ENCODE data around the gene MTARC1.

DNA sequence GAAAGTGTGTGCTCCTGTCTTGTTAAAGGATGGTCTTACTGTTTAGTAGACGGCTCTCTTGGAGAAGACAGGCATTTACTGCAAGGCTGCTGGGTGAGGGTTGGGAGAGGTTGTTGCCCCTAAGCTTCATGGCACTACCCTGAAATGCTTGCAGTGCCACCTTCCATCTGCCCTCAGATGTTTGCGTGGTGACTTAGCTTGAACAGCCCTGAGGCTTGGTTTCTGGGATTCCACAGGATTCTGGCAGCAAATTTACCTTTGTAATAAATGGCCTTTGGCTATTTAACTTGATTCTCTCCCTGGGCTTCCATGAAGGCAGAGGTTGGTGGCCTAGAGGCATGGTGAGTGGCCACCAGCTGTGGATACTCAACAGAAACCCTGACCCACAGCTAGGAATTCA is 11.6 kb downstream of the MTARC1 start:
- TF ChIP-seq YY1 (IDR thresholded peaks at IDR 0.05; ENCODE audit: insufficient read depth, insufficient read length) (no peak), SUZ12 (IDR thresholded peaks at IDR 0.05; ENCODE audit: extremely low read depth, insufficient read depth, insufficient read length) (no peak)

Measured in NT2/D1 (cell line).